HCT116 (cell line): ENCODE data around the gene BCAR3.

Experiments
- ATF3 ChIP-seq: IDR thresholded peaks from 2 replicates; pipeline ENCODE4 v1.6.1; 2012
- CEBPB ChIP-seq: IDR thresholded peaks from 2 replicates; pipeline ENCODE4 v1.6.1; 2012; ENCODE audit warnings: low read depth
- CTCF ChIP-seq, 3 experiments: fragments of 200-600 bp in 1 of 3; sonication (generic) in 1 of 3; IDR thresholded peaks in 2 of 3; conservative IDR thresholded peaks in 1 of 3; 2 replicates each; pipeline ENCODE4 v1.5.1; 2012 to 2017; ENCODE audit warnings: low read depth in 2 of 3, low read length in 2 of 3, antibody characterized with exemption in 1 of 3, borderline replicate concordance in 1 of 3, control low read depth in 1 of 3, mild to moderate bottlenecking in 1 of 3, mixed read lengths in 1 of 3, mixed run types in 1 of 3, moderate library complexity in 1 of 3; ENCODE audit not compliant: insufficient read depth in 1 of 3
- EZH2 ChIP-seq: fragments of 200-600 bp; sonication (generic); IDR thresholded peaks from 2 replicates; pipeline ENCODE4 v1.6.1; 2017; ENCODE audit warnings: antibody characterized with exemption, mixed run types
- EZH2phosphoT487 ChIP-seq: fragments of 200-600 bp; IDR thresholded peaks from 2 replicates; pipeline ENCODE4 v1.6.1; 2018; ENCODE audit warnings: antibody characterized with exemption, borderline replicate concordance
- FOSL1 ChIP-seq: IDR thresholded peaks from 2 replicates; pipeline ENCODE4 v1.6.1; 2012; ENCODE audit warnings: low read depth
- JUND ChIP-seq: IDR thresholded peaks from 2 replicates; pipeline ENCODE4 v1.6.1; 2012
- POLR2A ChIP-seq: IDR thresholded peaks from 2 replicates; pipeline ENCODE4 v1.7.0; 2011; ENCODE audit warnings: borderline replicate concordance; ENCODE audit not compliant: insufficient read depth, insufficient read length; ENCODE audit errors: extremely low read depth
- RAD21 ChIP-seq: IDR thresholded peaks from 2 replicates; pipeline ENCODE4 v1.6.1; 2012; ENCODE audit warnings: low read depth, mild to moderate bottlenecking
- SP1 ChIP-seq: IDR thresholded peaks from 2 replicates; pipeline ENCODE4 v1.6.1; 2012; ENCODE audit warnings: low read depth
- SRF ChIP-seq: IDR thresholded peaks from 2 replicates; pipeline ENCODE4 v1.6.1; 2012; ENCODE audit warnings: low read depth
- ZNF274 ChIP-seq: fragments of 200-500 bp; sonication (Bioruptor generic); IDR thresholded peaks from 2 replicates; pipeline ENCODE4 v1.6.1; 2014; ENCODE audit warnings: mild to moderate bottlenecking, low read depth, low read length, inconsistent platforms
- TF ChIP-seq, protein P1 (sequence below): IDR thresholded peaks from 2 replicates; pipeline ENCODE4 v1.6.1; 2012; ENCODE audit warnings: low read depth

DNA sequence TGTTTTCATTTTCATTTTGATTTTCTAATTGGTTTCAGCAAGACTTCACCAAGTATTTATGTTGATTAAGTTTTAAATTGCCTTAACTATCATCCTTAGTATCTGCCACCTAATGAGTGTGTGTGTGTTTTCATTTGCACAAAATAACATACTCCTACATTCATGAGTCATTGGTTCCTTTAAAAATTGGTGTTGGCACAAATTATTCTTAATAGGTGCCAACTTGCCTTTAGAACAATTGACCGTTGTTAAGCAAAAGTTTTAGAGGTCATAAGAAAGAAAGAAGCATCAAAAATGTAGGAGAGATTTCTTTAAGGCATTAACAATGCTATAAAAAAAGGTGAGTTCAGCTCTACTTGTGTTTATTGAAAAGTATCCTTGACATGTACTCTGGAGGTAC is 156.2 kb downstream of the BCAR3 start:
- TF ChIP-seq CTCF (IDR thresholded peaks at IDR 0.05 in 2 of 3, conservative IDR thresholded peaks at IDR 0.05 in 1 of 3; ENCODE audit: borderline replicate concordance in 1 of 3, insufficient read depth in 1 of 3, low read depth in 2 of 3, low read length in 2 of 3) = no peak
- no peak for TF ChIP-seq EZH2phosphoT487
- TF ChIP-seq, protein P1, sequence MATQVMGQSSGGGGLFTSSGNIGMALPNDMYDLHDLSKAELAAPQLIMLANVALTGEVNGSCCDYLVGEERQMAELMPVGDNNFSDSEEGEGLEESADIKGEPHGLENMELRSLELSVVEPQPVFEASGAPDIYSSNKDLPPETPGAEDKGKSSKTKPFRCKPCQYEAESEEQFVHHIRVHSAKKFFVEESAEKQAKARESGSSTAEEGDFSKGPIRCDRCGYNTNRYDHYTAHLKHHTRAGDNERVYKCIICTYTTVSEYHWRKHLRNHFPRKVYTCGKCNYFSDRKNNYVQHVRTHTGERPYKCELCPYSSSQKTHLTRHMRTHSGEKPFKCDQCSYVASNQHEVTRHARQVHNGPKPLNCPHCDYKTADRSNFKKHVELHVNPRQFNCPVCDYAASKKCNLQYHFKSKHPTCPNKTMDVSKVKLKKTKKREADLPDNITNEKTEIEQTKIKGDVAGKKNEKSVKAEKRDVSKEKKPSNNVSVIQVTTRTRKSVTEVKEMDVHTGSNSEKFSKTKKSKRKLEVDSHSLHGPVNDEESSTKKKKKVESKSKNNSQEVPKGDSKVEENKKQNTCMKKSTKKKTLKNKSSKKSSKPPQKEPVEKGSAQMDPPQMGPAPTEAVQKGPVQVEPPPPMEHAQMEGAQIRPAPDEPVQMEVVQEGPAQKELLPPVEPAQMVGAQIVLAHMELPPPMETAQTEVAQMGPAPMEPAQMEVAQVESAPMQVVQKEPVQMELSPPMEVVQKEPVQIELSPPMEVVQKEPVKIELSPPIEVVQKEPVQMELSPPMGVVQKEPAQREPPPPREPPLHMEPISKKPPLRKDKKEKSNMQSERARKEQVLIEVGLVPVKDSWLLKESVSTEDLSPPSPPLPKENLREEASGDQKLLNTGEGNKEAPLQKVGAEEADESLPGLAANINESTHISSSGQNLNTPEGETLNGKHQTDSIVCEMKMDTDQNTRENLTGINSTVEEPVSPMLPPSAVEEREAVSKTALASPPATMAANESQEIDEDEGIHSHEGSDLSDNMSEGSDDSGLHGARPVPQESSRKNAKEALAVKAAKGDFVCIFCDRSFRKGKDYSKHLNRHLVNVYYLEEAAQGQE = no peak
- no peak for TF ChIP-seq SP1
- no peak for TF ChIP-seq POLR2A
- TF ChIP-seq RAD21 = no peak
- TF ChIP-seq ATF3 = no peak
- TF ChIP-seq CEBPB = no peak
- TF ChIP-seq ZNF274 = no peak
- TF ChIP-seq FOSL1 = no peak
- no peak for TF ChIP-seq SRF
- no peak for TF ChIP-seq EZH2
- TF ChIP-seq JUND = no peak
